ENCODE data around the gene SLK.

DNA sequence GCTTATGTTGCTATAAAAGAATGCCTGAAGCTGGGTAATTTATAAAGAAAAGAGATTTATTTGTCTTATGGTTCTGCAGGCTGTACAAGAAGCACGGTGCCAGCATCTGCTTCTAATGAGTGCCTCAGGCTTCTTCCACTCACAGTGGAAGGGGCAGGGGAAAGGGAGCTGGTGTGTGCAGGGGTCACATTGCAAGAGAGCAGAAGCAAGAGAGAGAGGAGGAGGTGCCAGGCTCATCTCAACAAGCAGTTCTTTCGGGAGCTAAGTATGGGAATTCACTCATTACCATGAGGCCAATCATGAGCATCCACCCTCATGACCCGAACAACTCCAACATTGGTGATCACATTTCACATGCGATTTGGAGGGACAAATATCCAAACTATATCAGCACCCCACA lies 17.2 kb upstream of the SLK start:
- TF ChIP-seq CHD2 (IDR thresholded peaks at IDR 0.05; ENCODE audit: low read length, partially characterized antibody): no peak
- TF ChIP-seq EZH2phosphoT487 (IDR thresholded peaks at IDR 0.05; ENCODE audit: borderline replicate concordance, low read depth): no peak
- no peak for TF ChIP-seq FOXM1 (IDR thresholded peaks at IDR 0.05; ENCODE audit: low read depth)
- TF ChIP-seq, protein P1, sequence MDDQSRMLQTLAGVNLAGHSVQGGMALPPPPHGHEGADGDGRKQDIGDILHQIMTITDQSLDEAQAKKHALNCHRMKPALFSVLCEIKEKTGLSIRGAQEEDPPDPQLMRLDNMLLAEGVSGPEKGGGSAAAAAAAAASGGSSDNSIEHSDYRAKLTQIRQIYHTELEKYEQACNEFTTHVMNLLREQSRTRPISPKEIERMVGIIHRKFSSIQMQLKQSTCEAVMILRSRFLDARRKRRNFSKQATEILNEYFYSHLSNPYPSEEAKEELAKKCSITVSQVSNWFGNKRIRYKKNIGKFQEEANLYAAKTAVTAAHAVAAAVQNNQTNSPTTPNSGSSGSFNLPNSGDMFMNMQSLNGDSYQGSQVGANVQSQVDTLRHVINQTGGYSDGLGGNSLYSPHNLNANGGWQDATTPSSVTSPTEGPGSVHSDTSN (IDR thresholded peaks at IDR 0.05): no peak
- no peak for TF ChIP-seq GATA2 (CRISPR knock-in tag; IDR thresholded peaks at IDR 0.05)
- TF ChIP-seq TEAD4 (IDR thresholded peaks at IDR 0.05; ENCODE audit: borderline replicate concordance, insufficient read depth): no peak
- TF ChIP-seq TAF1 (IDR thresholded peaks at IDR 0.05; ENCODE audit: borderline replicate concordance, low read depth, low read length): no peak
- TF ChIP-seq RCOR1 (IDR thresholded peaks at IDR 0.05; ENCODE audit: low read length): no peak
- TF ChIP-seq, protein P2, sequence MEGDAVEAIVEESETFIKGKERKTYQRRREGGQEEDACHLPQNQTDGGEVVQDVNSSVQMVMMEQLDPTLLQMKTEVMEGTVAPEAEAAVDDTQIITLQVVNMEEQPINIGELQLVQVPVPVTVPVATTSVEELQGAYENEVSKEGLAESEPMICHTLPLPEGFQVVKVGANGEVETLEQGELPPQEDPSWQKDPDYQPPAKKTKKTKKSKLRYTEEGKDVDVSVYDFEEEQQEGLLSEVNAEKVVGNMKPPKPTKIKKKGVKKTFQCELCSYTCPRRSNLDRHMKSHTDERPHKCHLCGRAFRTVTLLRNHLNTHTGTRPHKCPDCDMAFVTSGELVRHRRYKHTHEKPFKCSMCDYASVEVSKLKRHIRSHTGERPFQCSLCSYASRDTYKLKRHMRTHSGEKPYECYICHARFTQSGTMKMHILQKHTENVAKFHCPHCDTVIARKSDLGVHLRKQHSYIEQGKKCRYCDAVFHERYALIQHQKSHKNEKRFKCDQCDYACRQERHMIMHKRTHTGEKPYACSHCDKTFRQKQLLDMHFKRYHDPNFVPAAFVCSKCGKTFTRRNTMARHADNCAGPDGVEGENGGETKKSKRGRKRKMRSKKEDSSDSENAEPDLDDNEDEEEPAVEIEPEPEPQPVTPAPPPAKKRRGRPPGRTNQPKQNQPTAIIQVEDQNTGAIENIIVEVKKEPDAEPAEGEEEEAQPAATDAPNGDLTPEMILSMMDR (IDR thresholded peaks at IDR 0.05): no peak
- TF ChIP-seq GABPA (IDR thresholded peaks at IDR 0.05; ENCODE audit: low read depth): no peak
